CD4-positive, alpha-beta T cell treated with Interferon alpha-2 for 1 hour (primary cell): ENCODE results near the gene LRATD1.
"Not testable (repeated sequence)": the region's sequence is repeated elsewhere in the genome, so short reads cannot be mapped to it uniquely, and the experiment has no call there.

Source experiments
- DNase-seq, 2 donors: peaks; one replicate each; pipeline ENCODE4 v3.0.0-alpha.2; 2020 to 2022

LRATD1 gene, protein sequence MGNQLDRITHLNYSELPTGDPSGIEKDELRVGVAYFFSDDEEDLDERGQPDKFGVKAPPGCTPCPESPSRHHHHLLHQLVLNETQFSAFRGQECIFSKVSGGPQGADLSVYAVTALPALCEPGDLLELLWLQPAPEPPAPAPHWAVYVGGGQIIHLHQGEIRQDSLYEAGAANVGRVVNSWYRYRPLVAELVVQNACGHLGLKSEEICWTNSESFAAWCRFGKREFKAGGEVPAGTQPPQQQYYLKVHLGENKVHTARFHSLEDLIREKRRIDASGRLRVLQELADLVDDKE

DNA sequence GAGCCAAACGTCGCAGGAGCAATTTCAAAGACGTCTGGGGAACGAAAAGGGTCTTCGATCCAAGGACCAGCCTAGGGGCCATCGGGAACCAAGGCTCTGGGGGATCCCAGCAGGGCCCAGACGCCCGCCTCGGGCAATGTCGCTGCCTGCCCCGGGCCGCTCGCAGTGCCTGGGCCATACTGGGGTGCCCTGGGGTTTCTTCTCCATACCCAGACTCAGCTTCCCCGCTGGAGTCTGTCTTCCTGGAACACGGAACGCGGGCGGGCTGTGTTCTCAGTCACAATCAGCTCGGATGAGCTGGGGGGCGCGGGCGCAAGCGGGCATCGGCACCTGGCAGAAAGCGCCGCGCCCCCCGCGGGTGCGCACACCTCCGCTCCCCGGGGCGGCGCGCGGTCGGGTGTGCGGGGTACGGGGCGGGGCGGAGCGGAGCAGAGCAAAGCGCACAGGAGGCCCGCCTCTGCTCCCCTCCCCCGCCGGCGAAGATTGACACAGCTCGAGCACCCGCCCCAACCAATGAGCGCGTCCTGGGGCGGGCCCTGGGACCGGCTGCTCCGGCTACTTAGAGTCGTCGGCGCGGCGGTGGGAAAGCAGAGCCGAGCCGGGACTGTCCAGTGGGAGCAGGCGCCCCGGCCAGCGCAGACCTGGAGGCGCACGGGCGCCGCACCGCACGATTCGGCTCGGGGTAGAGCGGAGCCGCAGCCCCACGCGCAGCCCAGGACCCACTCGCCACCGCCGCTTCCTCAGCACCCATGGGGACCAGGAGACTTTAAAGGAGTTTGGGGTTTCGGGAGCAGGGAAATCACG, at the start of gene LRATD1:
LRATD1 (plus strand) TSS at position 585 of the 804 bp plus-strand sequence. CDS start 1,263 bp downstream, outside the sequence.
- DNase-seq, result no peak

DNA sequence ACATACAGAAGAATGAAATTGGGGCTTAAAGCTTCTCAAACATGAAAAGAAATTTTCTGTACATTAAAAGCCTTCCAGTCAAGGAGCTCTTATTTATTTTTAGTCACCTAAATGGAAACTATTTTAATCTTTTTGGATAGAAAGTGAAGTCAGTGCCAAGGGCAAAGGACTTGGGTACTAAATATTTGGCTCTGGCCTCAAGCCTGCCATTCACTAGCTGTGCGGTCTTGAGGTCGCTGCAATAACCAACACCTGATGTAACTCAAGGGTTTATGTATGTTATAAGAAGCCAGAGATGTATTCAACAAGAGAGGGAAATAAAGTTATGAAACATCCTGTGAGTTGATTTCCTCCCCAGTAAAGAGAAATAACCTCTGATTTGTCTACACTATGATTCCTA, 49.5 kb upstream of the LRATD1 start:
- no peak for DNase-seq

DNA sequence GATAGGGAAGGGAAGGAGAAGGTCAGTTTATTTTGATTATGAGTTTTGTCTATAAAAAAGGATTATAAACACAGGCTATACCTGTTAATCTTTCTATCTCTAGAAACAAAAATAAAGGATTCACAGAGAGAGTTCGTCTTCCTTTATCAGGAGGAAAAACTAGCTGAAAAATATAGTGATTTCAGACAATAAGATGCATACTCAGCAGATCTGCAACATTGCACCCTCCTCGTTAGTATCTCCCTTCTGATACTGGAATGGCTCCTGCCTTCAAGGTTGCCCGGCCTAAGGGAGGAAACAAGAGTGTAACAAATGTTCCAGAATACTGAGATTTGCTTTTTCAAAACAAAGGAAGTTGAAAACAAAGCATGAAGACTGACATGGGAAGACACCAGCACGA, 48.7 kb upstream of the LRATD1 start:
- no peak for DNase-seq

DNA sequence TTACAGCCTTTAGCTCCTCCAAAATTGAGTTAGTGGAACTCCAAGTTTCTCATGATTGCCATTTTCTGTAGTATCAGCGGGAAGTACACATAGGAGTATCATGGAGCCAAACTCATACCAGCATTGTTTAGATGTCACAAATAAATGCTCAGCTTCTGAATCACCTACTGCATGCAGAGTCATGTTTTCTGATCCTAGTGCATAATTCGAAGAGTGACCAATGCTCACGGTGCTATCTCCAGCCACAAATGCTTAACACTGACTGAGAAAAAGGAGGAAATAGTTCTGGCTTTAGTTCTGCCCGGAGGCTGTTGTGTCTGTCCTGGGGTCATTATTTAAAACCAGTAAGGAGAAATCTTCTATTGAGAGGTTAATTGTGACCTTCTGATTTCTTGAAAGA, 45.4 kb upstream of the LRATD1 start:
- DNase-seq, result no peak

DNA sequence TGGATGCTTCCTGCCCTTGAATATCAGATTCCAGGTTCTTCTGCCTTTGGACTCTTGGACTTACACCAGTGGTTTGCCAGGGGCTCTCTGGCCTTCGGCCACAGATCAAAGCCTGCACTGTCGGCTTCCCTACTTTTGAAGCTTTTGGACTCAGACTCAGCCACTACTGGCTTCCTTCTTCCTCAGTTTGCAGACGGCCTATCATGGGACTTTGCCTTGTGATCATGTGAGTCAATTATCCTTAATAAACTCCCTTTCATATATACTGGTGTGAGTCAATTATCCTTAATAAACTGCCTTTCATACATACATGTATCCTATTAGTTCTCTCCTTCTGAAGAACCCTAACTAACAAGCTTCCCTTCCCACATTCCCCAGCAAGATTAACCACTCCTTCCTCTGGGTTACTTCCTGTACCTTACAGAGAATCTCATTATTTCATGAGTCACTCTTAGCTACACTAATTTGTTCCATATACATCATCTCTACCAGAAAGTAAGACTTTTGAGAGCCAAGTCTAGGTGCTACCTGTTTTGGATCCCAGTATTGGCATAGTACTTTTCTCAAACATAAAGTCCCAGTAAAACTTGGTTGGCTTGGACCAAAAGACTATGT, 31.3 kb upstream of the LRATD1 start:
- DNase-seq, result no peak

DNA sequence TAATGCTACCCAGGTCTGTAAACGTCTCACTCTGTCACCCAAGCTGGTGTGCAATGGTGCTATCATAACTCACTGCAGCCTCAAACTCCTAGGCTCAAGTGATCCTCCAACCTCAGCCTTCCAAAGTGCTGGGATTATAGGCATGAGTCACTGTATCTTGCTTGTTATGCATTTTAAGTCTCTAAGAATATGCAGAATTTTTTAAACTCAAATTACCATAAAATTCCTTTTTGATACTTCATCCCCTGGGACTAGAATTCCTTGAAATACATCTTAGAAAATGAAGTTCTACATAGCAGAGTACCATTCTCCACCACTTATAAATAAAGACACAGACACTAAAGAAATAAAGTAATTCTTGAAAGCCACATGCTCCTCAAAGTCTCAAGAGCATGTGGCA, 30.2 kb upstream of the LRATD1 start:
- DNase-seq, result no peak

DNA sequence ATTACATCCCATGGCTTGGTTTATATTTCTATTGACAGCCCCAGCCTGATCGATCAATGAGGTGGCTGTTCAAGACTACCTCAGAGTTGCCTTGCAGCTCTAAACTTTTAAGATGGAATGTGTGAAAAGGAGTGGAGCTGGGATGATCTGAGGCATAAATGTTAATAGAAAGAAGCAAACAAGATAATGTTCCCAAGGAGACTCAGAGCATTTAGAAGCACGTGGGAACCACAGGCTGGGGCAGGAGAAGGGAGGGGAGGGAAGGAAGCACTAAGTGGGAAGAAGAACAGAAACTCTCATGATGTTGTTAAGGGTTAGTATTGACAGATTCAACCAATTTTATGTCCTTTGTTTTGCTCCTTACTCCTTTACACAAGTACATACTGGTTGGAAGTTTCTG, 28.8 kb upstream of the LRATD1 start:
- no peak for DNase-seq

DNA sequence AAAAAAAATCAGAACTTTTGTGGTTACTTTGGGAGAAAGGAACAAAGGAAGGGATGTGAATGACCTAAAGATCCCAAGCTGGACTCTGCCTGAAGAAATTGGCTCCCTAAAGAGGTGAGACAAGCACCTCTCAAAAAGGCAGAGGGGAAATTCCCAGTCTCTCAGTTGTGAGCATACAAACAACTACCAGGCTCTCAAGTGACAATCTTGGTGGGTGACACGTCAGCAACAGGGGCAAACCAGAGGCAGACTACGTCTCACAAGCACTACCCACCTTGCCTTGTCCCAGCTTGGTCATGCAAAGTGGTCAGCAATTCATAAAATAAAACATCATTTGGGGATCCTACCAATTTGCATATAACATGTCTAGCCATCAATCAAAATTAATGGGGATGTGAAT, 24.3 kb upstream of the LRATD1 start:
- DNase-seq, result no peak

DNA sequence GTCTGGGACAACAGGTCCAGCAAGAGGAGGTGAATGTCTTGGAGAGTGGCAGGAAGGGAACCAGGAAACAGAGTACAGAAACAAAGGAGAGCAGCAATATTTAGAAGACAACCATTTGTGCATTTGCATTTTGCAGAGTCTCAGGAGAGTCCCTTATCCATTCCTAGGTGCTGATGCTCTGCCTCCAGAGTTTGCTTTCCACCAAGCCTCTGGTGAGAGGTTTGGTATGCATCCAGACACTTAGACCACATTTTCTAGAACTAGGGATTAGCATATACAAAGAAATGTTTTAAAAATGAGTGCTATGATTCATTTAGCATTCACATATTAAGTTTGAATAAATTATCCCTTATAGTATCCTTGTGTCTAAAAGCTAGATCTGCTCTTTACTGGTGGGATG, 18.5 kb upstream of the LRATD1 start:
- no peak for DNase-seq

DNA sequence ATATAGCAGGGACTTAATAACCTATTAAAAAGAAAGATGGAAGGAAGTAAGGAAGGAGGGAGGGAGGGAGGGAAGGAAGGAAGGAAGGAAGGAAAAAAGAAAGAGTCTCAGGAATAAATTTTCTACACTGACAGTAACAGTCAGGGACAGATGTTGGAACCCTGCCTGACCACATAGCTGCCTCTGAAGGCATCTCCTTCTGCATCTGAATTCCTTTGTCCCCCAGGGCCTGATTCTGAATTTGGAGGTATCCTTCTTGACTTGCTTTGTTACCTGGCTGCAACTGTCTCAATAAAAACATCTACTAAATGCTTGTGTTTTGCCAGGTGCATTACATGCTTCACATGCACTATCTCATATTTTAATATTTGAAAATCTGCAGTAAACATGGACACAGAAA, 17.4 kb upstream of the LRATD1 start:
- no peak for DNase-seq

DNA sequence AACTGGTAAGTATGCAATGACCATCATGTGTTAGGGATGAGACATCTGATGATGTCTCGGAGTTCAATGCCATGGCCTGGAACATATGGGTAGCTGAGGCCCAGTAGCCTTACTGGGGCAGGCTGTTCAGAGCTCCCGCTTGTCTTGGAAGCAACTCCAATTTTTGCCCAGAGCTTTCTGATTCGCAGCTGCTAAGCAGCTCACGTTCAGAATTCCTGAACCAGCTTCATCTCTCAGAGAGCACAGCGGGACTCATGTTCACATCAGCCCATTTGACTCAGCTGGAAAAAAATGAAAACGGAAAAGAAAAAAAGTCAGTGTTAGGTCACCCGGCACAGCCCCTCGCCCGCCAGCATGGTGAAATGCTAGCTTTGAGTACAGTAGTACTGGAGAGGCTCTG, 16.8 kb upstream of the LRATD1 start:
- DNase-seq, result no peak

DNA sequence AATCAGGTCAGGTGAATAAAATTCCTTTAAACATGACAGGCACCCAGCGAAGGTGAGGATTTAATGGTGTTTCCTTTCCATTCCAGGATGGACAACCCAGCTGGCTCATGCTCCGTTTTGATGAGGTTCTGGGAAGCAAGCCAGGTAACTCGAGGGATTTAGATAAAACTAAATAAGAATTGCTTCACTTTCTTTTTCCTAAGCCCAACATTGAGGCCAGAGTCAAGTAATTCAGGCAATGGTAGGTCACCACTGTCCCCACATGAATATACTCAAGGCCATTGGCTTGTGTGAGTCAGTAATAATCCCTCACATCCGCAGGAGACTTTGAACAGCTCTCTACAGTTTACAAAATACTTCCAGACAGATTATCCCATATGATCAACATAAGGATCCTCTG, 16.2 kb upstream of the LRATD1 start:
- no peak for DNase-seq

DNA sequence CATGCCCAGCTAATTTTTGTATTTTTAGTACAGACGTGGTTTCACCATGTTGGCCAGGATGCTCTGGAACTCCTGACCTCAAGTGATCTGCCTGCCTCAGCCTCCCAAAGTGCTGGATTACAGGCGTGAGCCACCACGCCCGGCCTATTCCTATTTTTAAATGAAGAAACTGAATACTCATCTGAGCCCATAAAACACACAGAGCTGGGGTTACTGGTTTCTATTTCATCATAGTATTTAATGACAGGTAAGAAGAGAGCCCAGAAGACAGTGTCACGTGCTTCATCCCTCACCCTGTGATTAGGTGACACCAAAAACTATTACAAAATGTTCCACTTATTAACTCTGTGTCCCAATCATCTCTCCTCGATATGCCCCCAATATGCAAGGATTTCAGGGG, 15.6 kb upstream of the LRATD1 start:
- no peak for DNase-seq

DNA sequence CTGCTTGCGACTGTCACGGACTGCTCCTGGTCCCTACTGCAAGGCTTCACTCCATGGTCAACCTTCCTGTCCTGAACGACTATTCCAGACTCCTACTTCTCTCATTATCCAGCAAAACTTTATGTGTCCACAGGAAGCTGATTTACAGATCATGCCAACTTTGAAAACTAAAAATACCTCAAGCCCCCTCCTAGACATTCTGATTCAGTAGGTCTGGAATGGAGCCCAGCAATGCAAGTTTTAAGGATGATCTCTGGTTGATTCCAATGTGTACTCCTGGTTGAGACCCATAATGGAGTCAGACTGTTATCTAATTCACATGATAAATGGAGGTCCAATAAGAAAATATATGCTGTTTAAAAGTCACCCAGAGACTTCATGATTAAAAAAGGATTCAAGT, 13.1 kb upstream of the LRATD1 start:
- no peak for DNase-seq

DNA sequence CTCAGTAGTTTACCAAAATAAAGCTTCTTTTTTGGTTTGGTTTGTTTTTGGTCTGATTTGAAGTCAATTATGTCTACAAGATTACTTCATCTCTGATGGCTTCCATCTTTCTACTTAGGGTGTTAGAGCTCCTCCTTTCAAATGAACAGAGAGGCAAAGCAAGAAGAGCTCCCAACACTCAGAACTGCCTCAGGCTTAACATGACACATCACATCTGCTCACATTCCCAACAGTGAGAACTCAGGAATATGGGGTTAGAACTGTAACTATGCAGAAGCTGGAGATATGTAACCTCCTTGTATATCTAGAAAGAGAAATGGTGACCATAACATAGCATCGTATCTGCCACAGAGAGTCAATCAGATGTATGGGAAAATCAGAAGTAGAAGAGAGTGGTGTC, 11.4 kb upstream of the LRATD1 start:
- no peak for DNase-seq

DNA sequence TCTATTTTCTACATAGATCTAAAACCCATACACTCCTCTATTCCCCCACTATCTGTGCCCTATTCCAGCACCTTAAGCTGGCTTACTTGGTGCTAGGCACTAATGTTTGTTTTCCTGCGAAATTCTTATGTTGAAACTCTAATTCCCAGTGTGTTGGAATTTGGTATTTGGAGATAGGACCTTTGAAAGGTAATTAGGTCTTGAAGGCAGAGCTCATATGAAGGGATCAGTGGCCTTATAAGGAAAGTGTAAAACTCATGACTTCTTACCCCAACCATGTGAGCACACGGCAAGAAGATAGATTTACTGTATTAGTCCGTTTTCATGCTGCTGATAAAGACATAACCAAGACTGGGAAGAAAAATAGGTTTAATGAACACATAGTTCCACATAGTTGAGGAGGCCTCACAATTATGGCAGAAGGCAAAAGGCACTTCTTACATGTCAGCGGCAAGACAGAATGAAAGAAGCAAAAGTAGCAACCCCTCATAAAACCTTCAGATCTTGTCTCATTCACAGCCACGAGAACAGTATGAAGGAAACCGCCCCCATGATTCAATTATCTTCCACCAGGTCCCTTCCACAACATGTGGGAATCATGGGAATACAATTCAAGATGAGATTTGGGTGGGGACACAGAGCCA, 10.5 kb upstream of the LRATD1 start:
- DNase-seq, result no peak

DNA sequence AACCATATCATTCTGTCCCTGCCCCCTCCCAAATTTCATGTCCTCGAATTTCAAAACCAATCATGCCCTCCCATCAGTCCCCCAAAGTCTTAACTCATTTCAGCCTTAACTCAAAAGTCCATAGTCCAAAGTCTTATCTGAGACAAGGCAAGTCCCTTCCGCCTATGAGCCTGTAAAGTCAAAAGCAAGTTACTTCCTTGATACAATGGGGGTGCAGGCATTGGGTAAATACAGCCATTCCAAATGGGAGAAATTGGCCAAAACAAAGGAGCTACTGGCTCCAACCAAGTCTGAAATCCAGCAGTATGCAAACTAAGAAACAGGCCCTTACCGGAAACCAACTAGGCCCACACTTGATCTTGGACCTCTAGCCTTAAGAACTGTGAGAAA, 10.0 kb upstream of the LRATD1 start:
- not testable (repeated sequence) for DNase-seq

DNA sequence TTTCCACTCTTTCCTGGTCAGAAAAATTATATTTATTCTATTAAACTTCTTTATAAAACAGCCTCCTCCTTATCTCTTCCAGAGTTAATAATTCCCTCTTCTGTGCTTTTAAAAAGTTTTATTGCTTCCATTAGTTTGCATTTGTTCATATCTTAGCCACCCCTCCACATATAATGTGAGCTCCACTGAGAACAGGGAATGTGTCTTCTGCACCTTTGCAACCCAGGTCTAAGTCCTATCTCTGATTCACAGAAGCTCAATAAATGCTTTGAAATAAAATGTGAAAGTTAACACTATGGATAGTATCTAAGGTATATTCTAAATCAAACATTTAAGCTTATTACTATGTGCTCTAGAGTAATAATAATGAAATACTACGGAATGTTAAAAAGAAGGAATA, 9.3 kb upstream of the LRATD1 start:
- DNase-seq, result no peak

DNA sequence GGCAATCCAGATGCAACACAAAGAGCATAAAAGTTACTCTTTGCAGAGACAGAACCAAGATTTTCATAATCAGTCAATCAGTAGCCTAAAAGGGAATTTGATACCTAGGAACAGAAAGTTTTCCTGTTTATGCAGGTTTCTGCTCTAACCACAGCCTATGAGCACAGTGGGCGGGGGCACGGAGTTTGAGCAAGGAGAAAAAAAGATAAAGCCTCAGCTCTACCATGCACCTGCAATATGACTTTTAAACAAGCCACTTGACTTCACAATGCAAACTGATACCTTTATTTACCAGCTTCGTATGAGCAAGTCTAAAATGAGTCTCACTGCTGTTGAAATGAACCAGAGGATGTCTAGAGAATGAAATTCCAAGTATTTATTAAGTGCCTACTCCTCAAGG, 5.6 kb upstream of the LRATD1 start:
- no peak for DNase-seq

DNA sequence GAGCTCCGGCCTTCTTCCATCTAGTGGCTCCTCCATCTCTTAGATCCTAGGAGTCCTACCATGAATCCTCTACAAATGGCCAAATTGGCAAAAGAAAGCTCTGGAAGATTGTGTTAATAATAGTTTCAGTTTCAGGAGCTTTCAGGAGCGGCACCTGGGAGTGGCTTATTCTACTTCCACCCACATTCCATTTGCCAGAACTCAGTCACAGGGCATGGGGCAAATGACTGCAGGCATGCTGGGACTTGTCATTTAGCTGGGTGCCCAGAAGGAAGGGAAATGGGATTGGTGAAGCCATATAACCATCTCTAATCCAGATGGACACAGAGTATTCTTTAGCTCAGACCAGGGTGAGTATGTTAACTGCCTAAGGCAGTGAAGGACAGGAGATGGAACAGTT, 3.6 kb upstream of the LRATD1 start:
- DNase-seq, result no peak

DNA sequence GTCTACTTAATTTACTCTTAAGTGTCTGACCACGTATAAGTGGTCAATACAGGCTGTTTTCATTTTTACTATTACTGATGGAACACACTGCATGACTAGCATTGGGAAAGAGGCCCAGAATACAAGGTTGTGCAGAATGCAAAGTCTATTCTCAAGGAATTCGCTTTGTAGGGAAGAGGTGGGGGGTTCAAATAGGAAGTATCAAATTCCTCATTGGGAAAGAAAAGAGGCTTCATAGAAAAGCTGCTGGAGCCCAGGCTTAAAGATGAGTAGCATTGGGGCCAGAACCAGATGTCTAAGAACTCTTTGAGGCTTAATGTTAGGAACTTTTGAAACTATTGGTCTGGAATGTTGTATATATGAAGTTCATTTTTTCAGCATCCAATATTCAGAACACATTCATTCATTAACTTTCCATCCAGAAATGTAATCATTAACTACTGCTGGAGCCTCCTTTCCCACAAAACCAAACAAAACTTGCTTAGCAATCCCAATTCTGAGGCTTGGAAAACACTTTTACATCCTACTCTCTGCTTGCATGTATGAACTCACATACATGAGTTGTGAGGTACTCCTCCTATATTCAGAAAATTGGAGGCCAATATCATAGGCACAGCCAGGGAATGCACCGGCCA, 994 bp upstream of the LRATD1 start:
- no peak for DNase-seq

DNA sequence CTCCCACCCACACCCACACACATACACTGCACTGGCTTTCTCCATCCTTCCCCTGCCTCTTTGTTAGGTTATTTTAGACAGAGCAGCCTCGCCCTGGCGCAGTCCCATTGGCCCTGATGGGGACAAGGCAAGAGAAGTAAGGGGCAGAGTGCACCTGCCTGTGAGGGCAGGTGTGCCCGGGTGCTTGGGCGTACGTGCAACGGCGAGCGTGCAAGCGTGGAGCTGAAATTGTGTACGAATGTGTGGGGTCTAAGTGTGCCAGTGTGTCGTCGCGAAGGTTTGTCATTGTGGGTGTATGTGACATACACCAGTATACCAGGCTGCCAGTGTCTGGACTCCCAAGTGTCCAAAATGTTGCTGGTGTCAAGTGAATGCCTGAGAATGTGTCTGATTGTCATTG, 544 bp downstream of the LRATD1 start:
- no peak for DNase-seq

DNA sequence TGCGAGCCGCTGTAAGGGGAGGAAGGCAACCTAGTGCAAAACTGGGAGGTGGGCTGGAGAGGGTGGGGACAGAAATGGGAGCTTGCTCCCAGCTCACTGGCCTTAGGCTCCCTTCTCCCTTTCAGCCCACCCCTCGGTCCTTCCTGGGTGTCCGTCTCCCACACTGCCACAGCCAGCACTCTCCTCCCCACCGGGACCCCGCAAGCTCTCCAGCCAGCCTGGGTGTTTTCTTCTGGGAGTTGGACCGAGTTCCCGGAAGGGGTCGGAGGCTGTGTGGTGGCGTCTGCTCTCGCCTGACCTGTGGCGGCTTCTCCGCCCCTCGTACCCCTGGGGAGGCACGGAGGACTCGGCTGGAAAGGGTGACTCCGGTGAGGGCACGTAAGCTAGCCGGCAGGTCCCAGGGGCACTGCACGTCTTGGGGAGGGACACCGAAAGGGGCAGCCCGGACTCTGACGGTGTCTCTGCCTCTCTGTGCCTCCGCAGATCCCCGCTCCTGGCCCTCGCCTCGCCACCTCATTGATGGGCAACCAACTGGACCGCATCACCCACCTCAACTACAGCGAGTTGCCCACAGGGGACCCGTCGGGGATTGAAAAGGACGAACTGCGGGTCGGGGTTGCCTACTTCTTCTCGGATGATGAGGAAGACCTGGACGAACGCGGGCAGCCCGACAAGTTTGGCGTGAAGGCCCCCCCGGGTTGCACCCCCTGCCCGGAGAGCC, 1.1 kb downstream of the LRATD1 start:
- DNase-seq, result no peak
